Globus pallidus (tissue), 1 donor: ENCODE data around the gene DLG5.

Source experiments
- DNase-seq: peaks from one replicate; pipeline ENCODE4 v3.0.0-alpha.2; 2015; ENCODE audit warnings: low spot score

The DLG5 gene

GRCh38 chr10:77949167-77949566, 22.6 kb upstream of the DLG5 start:
- DNase-seq: no peak

- no peak for DNase-seq
These were observed 19.5 kb upstream of the DLG5 start for GRCh38 chr10:77946084-77946483.

- DNase-seq: no peak
These were observed 18.0 kb upstream of the DLG5 start for GRCh38 chr10:77944519-77944918.

- DNase-seq: no peak
These were observed 16.8 kb upstream of the DLG5 start for GRCh38 chr10:77943121-77943901.

GRCh38 chr10:77941790-77942189, 15.2 kb upstream of the DLG5 start:
- DNase-seq: no peak

GRCh38 chr10:77940627-77941026, 14.1 kb upstream of the DLG5 start:
- no peak for DNase-seq

- DNase-seq: no peak
These were observed 13.7 kb upstream of the DLG5 start for GRCh38 chr10:77940225-77940624.

- no peak for DNase-seq
These were observed 13.0 kb upstream of the DLG5 start for GRCh38 chr10:77939561-77940001.

- DNase-seq: no peak
These were observed 10.4 kb upstream of the DLG5 start for GRCh38 chr10:77936697-77937567.

GRCh38 chr10:77932016-77932715, 5.6 kb upstream of the DLG5 start:
- DNase-seq: no peak

- no peak for DNase-seq
These were observed 1.1 kb upstream of the DLG5 start for GRCh38 chr10:77927402-77928246.

GRCh38 chr10:77925795-77926565, 575 bp downstream of the DLG5 start:
- peak; percentile 31 for DNase-seq

- peak; percentile 45 for DNase-seq
These were observed 1.2 kb downstream of the DLG5 start for GRCh38 chr10:77925410-77925794.

GRCh38 chr10:77922566-77923179, 3.9 kb downstream of the DLG5 start:
- no peak for DNase-seq

- no peak for DNase-seq
These were observed 4.5 kb downstream of the DLG5 start for GRCh38 chr10:77922055-77922454.

GRCh38 chr10:77921395-77921794, 5.2 kb downstream of the DLG5 start:
- no peak for DNase-seq

- no peak for DNase-seq
These were observed 6.1 kb downstream of the DLG5 start for GRCh38 chr10:77920495-77920894.

GRCh38 chr10:77919713-77920108, 6.8 kb downstream of the DLG5 start:
- DNase-seq: no peak

GRCh38 chr10:77915319-77916105, 11.0 kb downstream of the DLG5 start:
- no peak for DNase-seq

GRCh38 chr10:77913090-77913489, 13.5 kb downstream of the DLG5 start:
- no peak for DNase-seq
